NCI-H128 (cell line): ENCODE measurements around the gene PTPRCAP.
"Not testable (repeated sequence)": the region's sequence is repeated elsewhere in the genome, so short reads cannot be mapped to it uniquely, and the experiment has no call there.

Experiments used
- DNase-seq: peaks from one replicate; lab custom pipeline; 2025; ENCODE audit not compliant: unreplicated experiment; lab: John Stamatoyannopoulos, UW

PTPRCAP gene

GRCh38 chr11:67437082-67437808 lies at the start of gene PTPRCAP:
Gene PTPRCAP (minus strand): TSS chr11:67437682. CDS start chr11:67437619, 63 bp downstream.
- no peak for DNase-seq

- DNase-seq, result no peak
Measured at GRCh38 chr11:67486481-67487195, 49.2 kb upstream of the PTPRCAP start.

- DNase-seq, result not testable (repeated sequence)
Measured at GRCh38 chr11:67485873-67486361, 48.4 kb upstream of the PTPRCAP start.

GRCh38 chr11:67484847-67485311 lies 47.4 kb upstream of the PTPRCAP start:
- no peak for DNase-seq

GRCh38 chr11:67483831-67484665 lies 46.6 kb upstream of the PTPRCAP start:
- no peak for DNase-seq

- peak; percentile 98 for DNase-seq
Measured at GRCh38 chr11:67482827-67483798, 45.6 kb upstream of the PTPRCAP start, which contains the start of gene AIP. Gene AIP (plus strand): TSS chr11:67483026. CDS start chr11:67483159, 133 bp downstream.

GRCh38 chr11:67482275-67482826 lies 44.9 kb upstream of the PTPRCAP start:
- DNase-seq, result no peak

- DNase-seq, result not testable (repeated sequence)
Measured at GRCh38 chr11:67477344-67478050, 40.0 kb upstream of the PTPRCAP start.

GRCh38 chr11:67476692-67477091 lies 39.2 kb upstream of the PTPRCAP start:
- DNase-seq, result not testable (repeated sequence)

- DNase-seq, result no peak
Measured at GRCh38 chr11:67472882-67473281, 35.4 kb upstream of the PTPRCAP start.

- DNase-seq, result no peak
Measured at GRCh38 chr11:67470337-67471002, 33.0 kb upstream of the PTPRCAP start.

GRCh38 chr11:67469508-67469811 lies 32.0 kb upstream of the PTPRCAP start:
- DNase-seq, result no peak

- peak; percentile 69 for DNase-seq
Measured at GRCh38 chr11:67468759-67469507, 31.5 kb upstream of the PTPRCAP start, which contains the start of gene TMEM134. Gene TMEM134 (minus strand): TSS chr11:67469251. CDS start chr11:67469192, 59 bp downstream.

GRCh38 chr11:67468456-67468758 lies 30.9 kb upstream of the PTPRCAP start:
- no peak for DNase-seq

GRCh38 chr11:67468056-67468455 lies 30.6 kb upstream of the PTPRCAP start:
- no peak for DNase-seq

GRCh38 chr11:67466962-67467771 lies 29.7 kb upstream of the PTPRCAP start:
- DNase-seq, result no peak

- no peak for DNase-seq
Measured at GRCh38 chr11:67466367-67466766, 28.9 kb upstream of the PTPRCAP start.
